A673 (cell line): ENCODE measurements around the gene BFSP2. TPM values are rescaled to one million over a fixed set of nuclear protein-coding genes. Genes with fewer than 3 reads are reported as not detected.

Source experiments
- BruUV-seq: library from RNA; stranded (reverse); fragments of 400-500 nt; replicated peaks from 2 replicates; lab custom pipeline; 2021; lab: Mats Ljungman, UMichigan
- CTCF ChIA-PET: fragments of 300-600 bp; sonication (Branson Sonifier 250); formaldehyde crosslinking; loops from one replicate; lab custom pipeline; 2022; ENCODE audit warnings: antibody characterized with exemption; lab: Charles Lee
- POLR2A ChIA-PET: fragments of 300-600 bp; sonication (Branson Sonifier 250); formaldehyde crosslinking; loops from one replicate; lab custom pipeline; 2022; ENCODE audit warnings: antibody characterized with exemption; ENCODE audit not compliant: low non-redundant PET; lab: Charles Lee
- DNase-seq: peaks from one replicate; pipeline ENCODE4 v3.0.0-alpha.2; 2015; ENCODE audit warnings: low spot score
- H3K27ac ChIP-seq: fragments of 200-600 bp; sonication (generic); 2 replicates; pipeline ENCODE4 v1.5.1; 2016; ENCODE audit warnings: mixed run types, low read depth, mild to moderate bottlenecking, mixed read lengths, antibody characterized with exemption, low read length; ENCODE audit not compliant: poor library complexity, severe bottlenecking
- H3K27me3 ChIP-seq: fragments of 200-600 bp; sonication (generic); replicated peaks from 2 replicates; pipeline ENCODE4 v1.6.1; 2017; ENCODE audit warnings: mixed run types, low read depth, mild to moderate bottlenecking, mixed read lengths, antibody characterized with exemption, low read length; ENCODE audit not compliant: insufficient read depth, poor library complexity
- H3K36me3 ChIP-seq: fragments of 200-600 bp; sonication (generic); 2 replicates; pipeline ENCODE4 v1.6.1; 2016; ENCODE audit warnings: mixed run types, mild to moderate bottlenecking, mixed read lengths, antibody characterized with exemption, low read length; ENCODE audit not compliant: insufficient read depth, poor library complexity, severe bottlenecking
- H3K4me1 ChIP-seq: fragments of 200-600 bp; sonication (generic); 2 replicates; pipeline ENCODE4 v1.6.1; 2017; ENCODE audit warnings: mixed run types, mild to moderate bottlenecking, mixed read lengths, antibody characterized with exemption, low read length; ENCODE audit not compliant: insufficient read depth, poor library complexity, severe bottlenecking
- H3K4me3 ChIP-seq: fragments of 200-600 bp; sonication (generic); 2 replicates; pipeline ENCODE4 v1.5.1; 2016; ENCODE audit warnings: low read depth, mixed run types, mild to moderate bottlenecking, mixed read lengths, low read length; ENCODE audit not compliant: poor library complexity, severe bottlenecking
- H3K9me3 ChIP-seq: fragments of 200-600 bp; sonication (generic); 2 replicates; pipeline ENCODE4 v1.6.1; 2016; ENCODE audit warnings: mixed run types, low read depth, mild to moderate bottlenecking, mixed read lengths, antibody characterized with exemption, low read length; ENCODE audit not compliant: poor library complexity, severe bottlenecking
- CTCF ChIP-seq: fragments of 300-800, 200-600 bp; sonication (generic); conservative IDR thresholded peaks from 2 replicates; pipeline ENCODE4 v1.5.1; 2017; ENCODE audit warnings: low read depth, mild to moderate bottlenecking, antibody characterized with exemption, low read length, moderate library complexity, mixed read lengths
- EZH2 ChIP-seq: fragments of 200-600 bp; sonication (generic); IDR thresholded peaks from 2 replicates; pipeline ENCODE4 v1.6.1; 2017; ENCODE audit warnings: borderline replicate concordance, low read depth, mild to moderate bottlenecking, mixed read lengths, antibody characterized with exemption, low read length; ENCODE audit not compliant: poor library complexity, severe bottlenecking
- intact Hi-C: fragments of 100-400 bp; cut with micrococcal nuclease; formaldehyde crosslinking; loops from one replicate; pipeline ENCODE4 v1.10.0; 2022; ENCODE audit not compliant: unreplicated experiment
- total RNA-seq: library from RNA; stranded (reverse); gene quantifications from 2 replicates; pipeline ENCODE4 v1.2.3, GENCODE V29; 2021

BFSP2 gene
- total RNA-seq, 1 experiment from 2014 or later, result not detected

DNA sequence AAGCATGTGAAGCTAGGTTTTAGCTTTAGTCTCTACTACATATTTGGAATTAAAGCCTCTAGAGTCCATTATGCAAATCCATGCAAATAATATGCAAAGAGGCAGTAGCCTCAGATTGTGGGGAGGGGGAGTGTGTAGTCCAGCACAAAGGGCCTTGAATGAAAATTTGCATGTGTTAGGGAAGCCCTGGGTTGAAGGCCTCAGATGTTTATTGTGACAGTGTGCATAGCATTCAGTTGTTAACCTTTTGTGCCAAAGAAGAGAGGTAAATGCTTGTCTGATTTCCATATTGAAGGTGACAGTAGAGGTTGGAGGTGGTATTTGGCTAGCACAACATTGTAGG is 24.5 kb upstream of the BFSP2 start:
- Histone ChIP-seq H3K36me3 (no peaks in the 10 kb centered on the region), H3K27ac (no peak overlapping the region), H3K27me3 (no peaks in the 10 kb centered on the region), H3K9me3 (no peaks in the 10 kb centered on the region), H3K4me1 (no peaks in the 10 kb centered on the region), H3K4me3 (no peak overlapping the region)
- POLR2A ChIA-PET, result no interaction called here
- intact Hi-C loops, result no loop called here
- DNase-seq, result no peak
- no peak for TF ChIP-seq CTCF
- no peak for TF ChIP-seq EZH2
- BruUV-seq, result no TSS peak
- CTCF ChIA-PET, result interaction anchor here (1.7 kb wide), 1 partner anchor 334 kb away, joined by 10 read pairs; no protein-coding TSS in a partner anchor

GRCh38 chr3:133376810-133377209 is 23.0 kb upstream of the BFSP2 start:
- Histone ChIP-seq H3K36me3 (no peaks in the 10 kb centered on the region), H3K4me3 (no peak overlapping the region), H3K27me3 (no peaks in the 10 kb centered on the region), H3K27ac (no peak overlapping the region), H3K4me1 (no peaks in the 10 kb centered on the region), H3K9me3 (no peaks in the 10 kb centered on the region)
- peak; percentile 56 for DNase-seq
- intact Hi-C loops, result loop anchor here (1.0 kb wide), 1 partner anchor 336 kb away; no protein-coding TSS in a partner anchor
- POLR2A ChIA-PET, result no interaction called here
- TF ChIP-seq CTCF (peak; percentile 46), EZH2 (no peak)
- CTCF ChIA-PET, result interaction anchor here (0.6 to 2.4 kb wide), 3 partner anchors 37 to 335 kb away, joined by 3 to 13 read pairs (median 3); no protein-coding TSS in a partner anchor
- no TSS peak for BruUV-seq

GRCh38 chr3:133377396-133377795 is 22.5 kb upstream of the BFSP2 start:
- H3K36me3 ChIP-seq, result no peaks in the 10 kb centered on the region
- intact Hi-C loops, result loop anchor here (1.0 kb wide), 1 partner anchor 336 kb away; no protein-coding TSS in a partner anchor
- no peak overlapping the region for H3K27ac ChIP-seq
- no peaks in the 10 kb centered on the region for H3K9me3 ChIP-seq
- peak; percentile 61 for DNase-seq
- POLR2A ChIA-PET, result interaction anchor here (0.6 kb wide), 1 partner anchor 336 kb away, joined by 3 read pairs; no protein-coding TSS in a partner anchor
- BruUV-seq, result no TSS peak
- H3K4me3 ChIP-seq, result no peak overlapping the region
- TF ChIP-seq CTCF, result peak; percentile 54
- TF ChIP-seq EZH2, result no peak
- no peaks in the 10 kb centered on the region for H3K4me1 ChIP-seq
- CTCF ChIA-PET, result interaction anchor here (0.7 to 2.4 kb wide), 2 partner anchors 38 to 336 kb away, joined by 3 to 13 read pairs; no protein-coding TSS in a partner anchor
- no peaks in the 10 kb centered on the region for H3K27me3 ChIP-seq
